DLD1 (cell line): ENCODE measurements around the gene MEIS2.

Source experiments
- in situ Hi-C: cut with HindIII; loops from 2 replicates; pipeline ENCODE4 v1.10.0; 2017; ENCODE audit warnings: low sequenced_read_pairs

Gene MEIS2

DNA sequence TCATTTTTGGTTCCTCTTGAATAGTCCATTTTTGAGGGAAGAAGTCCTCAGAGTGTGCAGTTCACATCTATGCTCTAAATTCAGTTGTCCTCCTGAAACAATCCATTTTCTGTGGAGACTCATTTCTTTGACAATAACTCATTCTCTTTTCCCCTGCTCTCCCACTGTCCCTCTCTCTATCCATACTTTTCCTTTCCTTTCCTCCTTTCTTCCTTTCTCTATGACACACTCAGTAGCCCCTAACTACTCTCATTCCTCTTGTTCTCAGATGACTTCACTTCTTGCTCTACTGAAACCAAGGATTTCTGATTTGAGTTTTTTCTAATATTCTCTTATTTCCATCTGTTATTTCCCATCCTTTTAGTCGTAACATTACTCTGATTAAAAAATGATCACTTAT is 16.7 kb upstream of the MEIS2 start:
- in situ Hi-C loops: no loop called here

DNA sequence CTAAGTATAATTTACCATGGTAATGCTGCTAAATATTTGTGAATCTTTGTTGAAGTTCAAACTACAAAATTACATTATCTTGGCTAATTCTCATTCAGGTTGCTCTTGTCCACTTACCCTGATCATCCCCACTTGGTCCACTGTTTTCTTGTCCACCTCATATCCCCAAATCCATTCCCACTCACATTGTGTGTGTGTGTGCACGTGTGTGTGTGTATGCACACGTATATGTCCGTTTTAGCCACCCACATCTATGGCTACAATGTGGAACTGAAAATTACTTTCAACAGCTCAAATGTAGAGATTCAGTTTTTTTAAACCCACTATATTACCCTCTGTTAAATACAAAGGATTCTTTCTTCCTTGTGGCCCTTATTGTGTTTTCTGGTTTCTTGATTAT is 15.2 kb upstream of the MEIS2 start:
- in situ Hi-C loops: no loop called here

DNA sequence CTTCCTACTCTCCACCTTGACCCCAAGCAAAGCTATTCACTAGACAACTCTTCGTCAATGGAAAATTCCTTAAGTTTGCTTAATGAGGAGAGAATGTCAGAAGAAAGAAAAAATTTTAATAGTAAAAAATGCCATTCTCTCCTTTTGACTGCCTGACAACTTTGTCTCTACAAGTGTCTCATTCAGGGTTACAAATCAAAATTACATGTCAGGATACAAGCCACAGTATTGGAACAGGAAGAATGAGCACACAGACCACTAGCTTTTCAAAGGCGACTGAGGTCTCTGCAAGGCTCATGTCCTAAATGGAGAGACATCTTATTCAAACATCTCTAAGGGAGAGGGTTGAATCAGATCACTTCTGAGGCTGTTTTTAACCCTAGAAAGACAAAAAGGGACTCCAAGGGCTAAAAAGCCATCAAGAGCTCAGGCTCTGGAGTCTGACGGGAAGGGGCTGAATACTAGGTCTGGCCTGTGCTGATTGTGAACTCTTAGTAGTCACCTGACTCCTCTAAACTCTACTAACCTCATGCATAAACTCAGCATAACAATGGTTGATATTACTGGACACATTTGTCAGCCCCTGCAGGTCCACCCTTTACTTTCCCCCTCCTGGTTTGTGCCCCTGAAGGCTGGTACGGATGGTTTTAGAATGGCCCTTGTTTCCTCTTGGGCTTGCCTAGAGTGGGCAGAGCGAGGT is 12.8 kb upstream of the MEIS2 start:
- in situ Hi-C loops: no loop called here

DNA sequence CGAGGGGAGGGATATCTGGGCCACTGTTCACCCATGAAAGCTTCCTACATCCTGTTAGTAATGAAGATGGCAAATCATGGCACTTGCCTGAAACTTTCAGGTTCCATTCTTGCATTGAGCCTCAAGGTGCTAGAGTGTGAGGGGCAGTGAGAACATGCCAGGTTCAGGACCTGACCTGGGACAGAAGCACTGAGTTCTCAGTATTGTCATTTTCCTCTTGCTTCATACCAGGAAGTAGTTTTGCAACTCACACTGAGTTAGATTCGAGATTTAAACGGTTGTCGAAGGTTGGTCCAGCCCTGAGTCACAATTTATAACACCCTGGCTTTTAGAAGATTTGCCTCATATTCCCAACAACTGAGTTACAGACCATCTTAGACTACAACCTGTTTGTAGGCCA is 11.8 kb upstream of the MEIS2 start:
- in situ Hi-C loops: no loop called here

DNA sequence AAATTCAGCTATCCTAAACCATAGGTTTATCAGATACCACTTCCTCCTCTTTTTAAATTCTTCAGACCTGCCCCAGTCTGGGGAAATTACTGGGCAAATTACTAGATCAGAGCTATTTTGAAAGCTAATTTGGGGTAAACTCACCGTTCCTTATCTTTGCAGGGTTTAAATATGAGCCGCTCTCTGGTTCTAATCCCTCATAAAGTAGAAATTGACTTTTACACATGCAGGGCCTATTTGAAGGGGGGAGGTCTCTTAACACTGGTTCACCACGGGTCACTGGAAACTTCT is 11.0 kb upstream of the MEIS2 start:
- in situ Hi-C loops: no loop called here

DNA sequence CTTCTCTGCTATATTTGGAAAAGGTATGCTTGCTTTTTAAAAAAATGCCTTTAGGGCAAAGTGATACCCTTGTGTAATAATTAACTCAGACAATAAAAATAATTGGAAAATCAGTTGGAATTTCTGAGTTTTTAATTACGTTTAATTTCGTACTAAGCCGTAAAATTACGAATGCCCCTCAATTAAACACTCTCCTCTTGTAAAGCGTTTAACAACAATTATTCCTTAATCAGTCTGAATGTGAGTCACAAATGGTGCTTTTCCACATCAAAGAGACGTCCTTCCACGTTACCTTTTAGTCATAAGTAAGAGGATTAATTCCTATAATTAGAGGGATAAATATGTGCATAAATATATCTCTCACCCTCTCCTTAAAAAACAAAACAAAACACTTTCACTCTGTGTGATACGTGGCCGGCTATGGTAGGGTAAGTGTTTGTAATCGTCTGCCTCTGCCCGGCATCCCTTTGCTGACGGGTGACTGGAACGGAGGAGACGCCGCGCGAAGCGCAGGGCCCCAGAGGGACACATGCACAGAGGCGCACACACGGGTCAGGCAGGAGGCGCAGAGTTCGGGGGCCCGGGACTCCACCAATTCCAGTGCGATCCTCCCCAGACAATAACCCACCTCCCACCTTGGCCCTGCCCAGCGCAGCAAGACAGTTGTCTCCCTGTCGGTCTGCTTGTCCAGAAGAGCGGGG is 9.7 kb upstream of the MEIS2 start:
- in situ Hi-C loops: no loop called here

DNA sequence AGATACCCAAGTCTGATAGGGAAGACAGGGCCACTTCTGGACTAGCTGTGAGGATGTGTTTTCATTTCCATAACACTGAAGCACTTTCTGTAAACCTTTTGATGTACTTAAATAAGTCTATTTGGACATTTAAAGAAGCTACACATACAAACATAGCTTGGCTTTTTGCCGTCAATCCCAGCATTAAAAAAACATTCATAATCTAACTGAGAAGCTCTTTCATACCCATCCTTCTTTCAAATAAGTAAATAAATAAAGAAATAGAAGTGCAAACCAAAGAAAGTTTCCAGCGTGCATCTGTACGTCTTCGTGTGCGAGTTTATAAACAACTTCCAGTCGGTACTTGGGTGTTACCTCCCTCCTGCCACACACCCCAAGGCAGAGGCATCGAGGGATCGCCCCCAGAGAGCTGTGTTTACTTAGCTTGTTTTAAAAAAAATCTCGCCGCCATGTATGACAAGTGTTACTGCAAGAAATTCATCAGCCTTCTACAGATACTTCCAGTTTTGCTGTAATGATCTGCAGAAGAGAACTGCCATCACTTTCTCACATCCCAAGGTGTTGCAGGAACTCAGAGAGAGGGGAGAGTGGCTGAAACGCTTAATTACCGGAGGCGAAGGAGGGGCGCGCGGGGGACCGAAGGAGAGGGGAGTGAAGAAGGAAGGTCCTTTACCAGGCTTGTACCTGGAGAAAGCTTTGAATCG is 9.0 kb upstream of the MEIS2 start:
- in situ Hi-C loops: no loop called here

DNA sequence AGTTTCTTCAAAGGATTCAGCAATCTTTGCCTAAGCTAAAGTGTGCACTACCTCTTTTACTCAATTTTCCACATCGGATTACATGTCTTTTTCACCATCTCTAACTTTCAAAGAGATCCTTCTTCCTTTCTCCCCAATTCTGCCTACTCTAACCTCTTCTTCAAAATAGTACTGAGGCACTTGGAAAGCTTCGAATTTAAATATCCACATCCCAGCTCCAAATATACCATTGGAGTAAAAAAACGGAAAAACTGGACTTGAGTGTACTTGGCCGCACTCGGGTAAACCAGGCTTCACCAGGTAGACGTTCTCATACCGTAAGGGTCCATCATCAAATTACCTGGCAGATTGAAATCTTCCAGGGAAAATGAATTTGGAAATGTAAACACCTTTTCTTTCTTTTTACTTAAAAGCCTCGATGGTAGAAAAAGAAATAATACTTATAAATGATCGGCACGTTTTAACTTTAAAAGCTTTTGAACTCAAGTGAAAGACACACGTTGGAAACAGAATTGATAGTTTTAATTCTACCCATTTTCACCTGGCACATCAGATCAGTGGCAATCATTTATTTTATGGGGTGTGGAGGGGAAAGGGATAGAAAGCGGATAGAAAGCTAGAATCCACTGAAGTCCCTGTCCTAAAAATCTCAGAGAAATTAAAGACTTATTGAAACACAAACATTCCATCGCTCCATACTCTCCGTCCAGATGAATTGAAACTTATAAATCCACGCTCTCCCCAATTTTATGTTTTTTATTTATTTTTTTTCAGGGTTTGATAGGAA is 8.2 kb upstream of the MEIS2 start:
- in situ Hi-C loops: no loop called here

DNA sequence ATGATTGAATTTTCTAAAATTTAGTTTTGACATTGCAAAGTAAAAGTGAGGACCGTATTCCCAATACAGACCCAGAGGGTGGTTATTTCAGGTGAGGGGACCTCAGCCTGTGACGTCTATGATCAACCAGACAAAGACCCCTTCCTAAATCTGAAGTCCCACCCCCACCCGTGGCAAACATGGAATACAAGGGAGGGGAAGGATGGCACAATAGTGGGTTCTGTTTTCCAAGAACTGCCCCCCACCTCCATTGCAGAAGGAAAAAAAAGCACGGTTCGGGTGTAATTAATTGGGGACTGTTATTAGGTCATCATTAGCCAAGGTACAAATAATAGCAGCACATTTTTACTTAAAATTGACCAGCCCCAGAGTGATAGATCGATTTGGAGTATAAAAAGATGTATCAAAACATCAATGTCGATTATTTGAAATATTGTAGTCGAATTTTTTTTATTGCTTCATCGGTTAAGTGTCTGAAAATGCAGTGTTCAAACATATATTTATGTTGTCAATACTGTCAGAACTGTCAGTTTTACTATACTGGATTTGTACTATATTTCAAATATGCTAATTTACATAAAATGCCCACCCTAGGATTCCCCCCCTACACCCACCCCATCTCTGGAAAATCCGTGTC is 7.5 kb upstream of the MEIS2 start:
- in situ Hi-C loops: no loop called here

DNA sequence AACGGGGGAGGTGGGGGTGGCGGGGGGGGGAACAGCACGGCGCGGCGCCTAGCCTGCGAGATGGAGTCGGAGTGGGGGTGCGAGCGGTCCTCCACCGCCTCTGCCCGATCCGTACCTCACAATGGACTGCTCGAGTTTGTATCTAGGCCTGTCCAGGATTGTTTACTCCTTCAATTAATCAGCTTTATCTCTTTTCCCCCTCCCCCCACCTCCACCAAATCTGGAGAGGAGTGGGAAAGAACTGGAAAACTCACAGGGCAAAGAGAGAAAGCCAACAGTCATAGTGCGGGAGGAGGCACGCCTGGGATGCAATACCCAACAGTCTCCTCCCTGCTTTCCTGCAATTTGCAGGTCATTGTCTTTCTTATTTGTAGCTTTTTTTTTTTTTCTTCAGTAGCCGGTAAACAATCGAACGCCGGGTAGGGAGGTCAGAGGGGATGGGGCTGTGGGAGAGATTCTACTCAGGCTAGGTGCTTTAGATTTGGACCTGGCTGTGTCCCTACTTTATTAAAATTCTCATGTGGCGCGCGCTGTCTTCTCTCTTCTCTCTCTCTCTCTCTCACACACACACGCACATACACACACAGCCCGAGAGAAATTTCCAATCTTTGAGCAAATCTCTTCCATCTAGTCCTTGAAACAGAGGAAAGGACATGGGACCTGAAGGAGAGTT is 6.9 kb upstream of the MEIS2 start:
- in situ Hi-C loops: no loop called here

DNA sequence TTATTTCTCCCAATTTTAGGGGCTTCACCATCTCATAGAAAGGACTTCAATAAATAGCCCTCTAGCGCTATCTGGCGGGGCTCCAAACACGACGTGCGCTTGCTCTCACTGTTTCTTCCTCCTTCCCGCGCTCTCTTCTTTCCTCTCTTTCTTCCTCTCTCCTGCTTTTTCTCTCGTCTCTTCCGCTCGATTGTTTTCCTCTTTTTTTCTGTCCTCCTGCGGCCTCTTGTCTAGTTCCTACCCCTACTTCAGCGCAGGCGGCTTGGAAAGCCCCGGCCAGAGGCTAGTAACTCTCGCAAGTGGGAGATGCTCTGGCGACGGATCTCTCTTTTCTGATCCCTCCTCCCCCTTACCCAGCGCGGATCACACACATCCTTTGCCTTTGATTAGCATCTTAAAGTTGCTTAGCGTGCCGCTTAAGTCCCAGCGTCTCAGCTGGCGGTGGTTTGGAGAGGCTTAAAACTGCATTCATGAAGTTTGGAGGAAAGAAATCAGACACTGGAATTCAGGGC is 6.2 kb upstream of the MEIS2 start:
- in situ Hi-C loops: no loop called here

DNA sequence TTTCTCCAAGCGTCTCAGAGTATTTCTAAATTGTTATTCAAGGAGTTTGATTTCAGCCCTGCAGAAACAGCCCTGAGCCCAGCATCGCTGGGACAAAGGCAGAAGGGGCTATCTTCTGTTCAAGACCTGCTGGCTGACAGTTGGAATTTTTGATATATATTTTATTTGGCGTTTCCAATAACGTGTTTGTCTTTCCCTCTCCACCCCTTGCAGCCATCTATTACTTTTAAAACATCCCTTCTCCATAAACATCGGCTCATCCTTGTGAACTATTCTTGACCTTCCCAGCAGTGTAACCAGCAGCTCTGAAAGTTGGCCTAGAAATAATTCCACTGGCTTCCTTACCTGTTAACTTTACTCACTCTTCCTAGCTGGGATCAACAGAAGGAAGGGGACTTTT is 5.5 kb upstream of the MEIS2 start:
- in situ Hi-C loops: no loop called here

DNA sequence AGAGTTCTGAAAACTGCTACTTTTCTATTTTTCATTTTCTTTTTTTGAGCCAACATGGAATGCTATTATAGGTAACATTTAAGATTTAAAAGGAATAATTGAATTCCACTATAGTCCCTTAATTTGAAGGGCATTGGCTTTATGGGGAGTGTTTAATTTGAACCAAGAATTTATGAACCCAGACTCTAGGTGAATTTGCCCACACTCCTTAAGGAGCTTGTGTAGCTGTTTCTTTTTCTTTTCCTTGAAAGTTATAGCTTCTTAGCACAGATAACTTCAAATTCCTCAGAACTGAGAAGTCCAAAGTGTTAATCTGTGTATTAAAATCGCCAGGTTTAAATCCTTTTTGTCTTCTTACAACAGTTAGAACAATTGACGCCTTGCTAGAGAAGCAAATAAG is 4.7 kb upstream of the MEIS2 start:
- in situ Hi-C loops: no loop called here

DNA sequence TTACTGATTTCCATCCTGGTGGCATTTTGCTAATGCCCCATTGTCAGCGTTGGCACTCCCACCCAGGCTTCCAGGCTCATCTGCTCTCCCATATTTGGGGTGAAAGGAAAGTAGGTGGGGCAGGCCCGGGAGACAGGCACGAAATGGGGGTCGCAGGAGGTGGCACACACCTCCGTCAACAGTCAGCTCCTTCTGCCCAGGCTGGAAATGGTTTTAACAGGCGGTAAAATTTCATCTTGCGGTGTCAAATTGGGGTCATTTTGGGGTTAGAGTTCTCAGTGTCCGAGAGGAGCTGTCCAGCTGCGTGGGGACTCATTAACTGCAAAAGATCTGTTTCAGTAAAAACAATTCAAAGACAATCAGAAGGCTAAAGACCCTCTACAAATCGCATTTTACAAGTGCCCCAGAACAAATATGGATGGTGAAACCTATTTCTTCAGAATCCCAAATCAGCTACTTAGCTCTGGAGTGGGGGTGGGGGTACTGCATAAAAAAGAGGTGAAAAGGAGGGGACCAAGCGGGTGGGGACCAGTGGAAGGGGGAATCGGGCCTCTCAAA is 4.2 kb upstream of the MEIS2 start:
- in situ Hi-C loops: no loop called here

DNA sequence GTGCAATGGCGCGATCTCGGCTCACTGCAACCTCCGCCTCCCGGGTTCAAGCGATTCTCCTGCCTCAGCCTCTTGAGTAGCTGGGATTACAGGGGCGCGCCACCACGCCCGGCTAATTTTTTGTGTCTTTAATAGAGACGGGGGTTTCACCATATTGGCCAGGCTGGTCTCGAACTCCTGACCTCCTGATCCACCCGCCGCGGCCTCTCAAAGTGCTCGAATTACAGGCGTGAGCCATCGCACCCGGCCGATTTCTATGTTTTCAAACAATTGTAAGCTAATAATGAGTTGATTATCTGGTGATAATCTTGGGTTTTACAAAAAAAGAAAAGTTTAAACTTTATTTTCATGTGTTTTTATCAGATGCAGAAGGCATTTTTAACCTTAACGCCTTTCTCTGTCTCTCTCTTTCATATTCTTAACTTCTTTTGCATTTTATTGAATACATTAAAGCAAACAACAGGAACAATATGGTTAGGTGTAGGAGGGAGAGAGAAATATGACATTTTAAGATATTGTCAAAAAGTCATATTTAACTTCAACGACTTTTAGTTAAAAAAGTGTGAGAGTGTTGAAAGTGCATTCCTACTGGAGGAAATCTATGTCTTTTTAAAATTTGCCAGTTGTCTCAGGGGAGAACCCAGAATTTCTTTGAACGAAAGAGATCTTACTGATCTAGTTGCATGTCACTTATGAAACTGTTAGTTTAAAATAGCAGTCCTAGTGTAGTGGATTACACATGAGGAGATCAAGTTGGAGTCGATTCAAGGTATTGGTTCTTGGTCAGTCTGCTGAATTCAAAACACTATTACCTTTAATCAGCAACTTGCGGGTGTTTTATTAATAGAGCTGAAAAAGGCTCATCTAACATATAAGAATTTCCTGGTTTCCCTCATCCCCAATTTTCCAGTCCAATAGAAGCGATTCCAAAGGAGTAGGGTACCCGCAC is 3.4 kb upstream of the MEIS2 start:
- in situ Hi-C loops: no loop called here

DNA sequence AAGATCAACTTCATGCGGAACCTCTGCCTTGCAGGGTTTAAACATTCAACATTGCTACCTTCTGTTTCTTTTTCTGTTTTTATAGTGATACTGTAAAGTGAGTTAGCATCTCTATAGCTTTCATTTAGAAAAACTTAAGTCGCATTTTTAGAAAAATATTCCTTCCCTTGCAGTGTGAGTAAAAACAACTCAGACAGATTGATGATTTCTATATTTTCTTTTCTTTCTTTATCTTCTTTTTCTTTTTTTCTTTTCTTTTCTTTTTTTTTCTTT is 2.8 kb upstream of the MEIS2 start:
- in situ Hi-C loops: no loop called here

DNA sequence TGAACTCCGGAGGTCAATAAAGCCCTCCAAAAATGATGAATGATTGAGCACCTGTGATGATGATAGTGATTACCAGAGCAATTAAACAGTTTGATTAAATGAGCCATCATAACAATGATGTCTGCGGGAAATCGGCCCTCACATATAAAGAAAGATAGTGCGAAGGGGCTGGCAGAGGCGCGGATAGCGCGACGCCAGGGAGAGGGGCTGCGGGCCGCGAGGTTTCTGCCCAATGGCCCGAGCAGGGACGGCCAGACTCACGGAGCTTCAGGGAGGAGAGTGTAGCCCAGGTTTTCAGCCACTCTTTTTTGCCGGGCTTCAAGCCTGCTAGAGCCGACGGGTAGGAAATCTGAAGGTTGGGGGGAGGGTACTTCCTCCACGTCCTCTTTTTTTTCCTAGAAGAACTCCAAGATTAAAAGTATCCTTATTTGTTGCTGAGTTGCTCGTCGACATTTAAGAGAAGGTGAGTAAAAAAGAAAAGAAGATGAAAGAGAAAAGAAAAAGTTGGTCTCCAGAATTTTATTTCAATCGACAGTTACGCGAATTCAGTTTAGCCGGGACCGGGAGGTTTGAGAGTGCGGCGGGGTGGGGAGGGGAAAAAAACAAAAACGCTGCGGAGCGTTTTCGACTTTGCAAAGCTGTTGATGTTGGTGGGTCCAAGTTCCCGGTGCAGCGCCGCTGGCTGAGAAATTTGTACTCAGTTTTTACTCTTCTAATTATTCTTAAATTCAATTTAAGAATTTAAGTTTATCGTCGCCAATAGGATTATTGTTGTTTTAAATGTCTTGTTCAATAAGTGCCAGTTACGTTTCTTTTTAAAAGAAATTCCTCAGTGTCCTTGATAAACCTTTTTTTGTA is 2.2 kb upstream of the MEIS2 start:
- in situ Hi-C loops: no loop called here

DNA sequence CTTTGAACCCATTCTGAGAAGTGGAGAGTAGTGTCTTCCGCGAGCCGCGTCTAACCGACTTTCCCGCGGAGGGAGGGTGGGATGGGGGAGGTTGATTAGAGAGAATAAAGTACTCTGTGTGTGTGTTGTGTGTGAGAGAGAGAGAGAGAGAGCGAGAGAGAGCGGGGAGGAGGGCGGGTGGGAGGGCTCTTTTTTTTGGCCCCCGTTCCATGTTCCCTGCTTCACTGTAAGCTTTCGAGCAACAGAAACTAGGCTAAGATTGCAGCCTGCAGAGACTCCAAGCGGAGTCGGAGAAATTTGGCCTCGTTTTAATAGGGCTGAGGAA is 1.6 kb upstream of the MEIS2 start:
- in situ Hi-C loops: no loop called here

DNA sequence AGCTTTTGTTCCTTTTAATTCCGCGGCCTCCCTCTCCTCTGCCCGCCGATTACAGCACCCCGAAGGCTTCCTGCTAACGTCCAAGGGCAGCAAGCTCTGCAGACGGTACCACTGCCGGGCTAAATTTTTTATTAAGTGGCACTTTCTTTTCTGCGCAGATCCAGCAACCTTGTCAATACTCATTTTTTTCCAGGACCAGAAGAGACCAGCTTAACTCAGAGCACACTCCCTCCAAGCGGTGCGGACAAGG is 542 bp upstream of the MEIS2 start:
- in situ Hi-C loops: no loop called here
